Endodermal cell (in vitro differentiated cells): Measurements from ENCODE around the gene GPC3. TPM values are rescaled to one million over a fixed set of nuclear protein-coding genes. Genes with fewer than 3 reads are reported as not detected.

ENCODE experiments used
- DNase-seq: peaks from one replicate; pipeline ENCODE4 v3.0.0-alpha.2; 2017
- H3K27ac ChIP-seq: 2 replicates; pipeline ENCODE4 v1.5.1; 2013; ENCODE audit warnings: mild to moderate bottlenecking, low read depth, low read length, moderate library complexity
- H3K27me3 ChIP-seq: 2 replicates; pipeline ENCODE4 v1.6.1; 2013; ENCODE audit warnings: mild to moderate bottlenecking, low read length, moderate library complexity; ENCODE audit not compliant: insufficient read depth, control insufficient read depth, poor library complexity, severe bottlenecking
- H3K36me3 ChIP-seq: 2 replicates; pipeline ENCODE4 v1.7.0; 2013; ENCODE audit warnings: mild to moderate bottlenecking, low read length, moderate library complexity; ENCODE audit not compliant: control insufficient read depth, insufficient read depth
- H3K4me1 ChIP-seq: one replicate; pipeline ENCODE4 v1.7.0; 2013; ENCODE audit warnings: low read length; ENCODE audit not compliant: control insufficient read depth, insufficient read depth
- H3K4me3 ChIP-seq: 2 replicates; pipeline ENCODE4 v1.5.1; 2013; ENCODE audit warnings: mild to moderate bottlenecking, low read length, moderate library complexity
- H3K9ac ChIP-seq: 2 replicates; pipeline ENCODE4 v1.6.1; 2013; ENCODE audit warnings: mild to moderate bottlenecking, low read length, moderate library complexity; ENCODE audit not compliant: poor library complexity, severe bottlenecking; ENCODE audit errors: extremely low read depth
- H3K9me3 ChIP-seq: 2 replicates; pipeline ENCODE4 v1.6.1; 2013; ENCODE audit warnings: mild to moderate bottlenecking, low read length, moderate library complexity; ENCODE audit not compliant: control insufficient read depth
- H3K27ac Mint-ChIP-seq: 2 replicates; pipeline ENCODE4 v1.8.0; 2020; ENCODE audit warnings: mixed read lengths
- H3K27me3 Mint-ChIP-seq: 2 replicates; pipeline ENCODE4 v1.8.0; 2021; ENCODE audit warnings: mild to moderate bottlenecking, mixed read lengths; ENCODE audit not compliant: insufficient read depth
- H3K36me3 Mint-ChIP-seq: 2 replicates; pipeline ENCODE4 v1.8.0; 2020; ENCODE audit warnings: low read depth, mixed read lengths
- H3K4me1 Mint-ChIP-seq: 2 replicates; pipeline ENCODE4 v1.8.0; 2020; ENCODE audit warnings: mixed read lengths
- H3K4me3 Mint-ChIP-seq: 2 replicates; pipeline ENCODE4 v1.8.0; 2020; ENCODE audit warnings: mild to moderate bottlenecking, moderate library complexity, mixed read lengths
- H3K9me3 Mint-ChIP-seq: 2 replicates; pipeline ENCODE4 v1.8.0; 2020; ENCODE audit warnings: mild to moderate bottlenecking, mixed read lengths
- WGBS, 2 experiments: methylation state at CpG; one replicate each; pipeline versions ENCODE4 v1.1.5 to v1.1.7; 2013; ENCODE audit warnings: missing lambda C conversion rate in 2 of 2, mixed read lengths in 1 of 2; ENCODE audit not compliant: insufficient coverage in 1 of 2, insufficient read length in 1 of 2; 5-methylcytosine and 5-hydroxymethylcytosine counted together
- total RNA-seq, 2 donors: library from RNA; stranded (reverse); fragmentation: NEBNext Ultra II Directional in 1 of 2; extraction: Animal tissue kit (Norgen Biotek cat#: 25700) in 1 of 2; gene quantifications; 2 replicates in 1 of 2; 3 replicates in 1 of 2; pipeline ENCODE4 v1.2.1, GENCODE V29; 2021
- TF ChIP-seq, protein P1 (sequence below): fragments of 200-600 bp; sonication (generic); conservative IDR thresholded peaks from 2 replicates; pipeline ENCODE4 v1.5.0; 2021; ENCODE audit warnings: antibody characterized with exemption, mild to moderate bottlenecking

GPC3 gene
- total RNA-seq, 2 donors from 2014 or later, result 39.5 to 125 TPM

- H3K27ac Mint-ChIP-seq, result no peak overlapping the region
- no peak overlapping the region for H3K4me3 Mint-ChIP-seq
- Histone ChIP-seq H3K4me1 (no peaks in the 10 kb centered on the region), H3K27me3 (no peaks in the 10 kb centered on the region), H3K27ac (no peak overlapping the region), H3K9me3 (no peaks in the 10 kb centered on the region), H3K36me3 (no peaks in the 10 kb centered on the region), H3K9ac (no peak overlapping the region), H3K4me3 (no peak overlapping the region)
- no peak for DNase-seq
- peaks cover 15% of the 10 kb centered on the region for H3K36me3 Mint-ChIP-seq
- peaks cover 7% of the 10 kb centered on the region for H3K9me3 Mint-ChIP-seq
- peaks cover 10% of the 10 kb centered on the region for H3K4me1 Mint-ChIP-seq
- WGBS, 2 experiments, result 99% methylated on average over 4 of the region's 5 CpGs; no CpG with 5 or more reads in 1 of the 2 experiments
- H3K27me3 Mint-ChIP-seq, result peaks cover 2% of the 10 kb centered on the region
- TF ChIP-seq, protein P1, sequence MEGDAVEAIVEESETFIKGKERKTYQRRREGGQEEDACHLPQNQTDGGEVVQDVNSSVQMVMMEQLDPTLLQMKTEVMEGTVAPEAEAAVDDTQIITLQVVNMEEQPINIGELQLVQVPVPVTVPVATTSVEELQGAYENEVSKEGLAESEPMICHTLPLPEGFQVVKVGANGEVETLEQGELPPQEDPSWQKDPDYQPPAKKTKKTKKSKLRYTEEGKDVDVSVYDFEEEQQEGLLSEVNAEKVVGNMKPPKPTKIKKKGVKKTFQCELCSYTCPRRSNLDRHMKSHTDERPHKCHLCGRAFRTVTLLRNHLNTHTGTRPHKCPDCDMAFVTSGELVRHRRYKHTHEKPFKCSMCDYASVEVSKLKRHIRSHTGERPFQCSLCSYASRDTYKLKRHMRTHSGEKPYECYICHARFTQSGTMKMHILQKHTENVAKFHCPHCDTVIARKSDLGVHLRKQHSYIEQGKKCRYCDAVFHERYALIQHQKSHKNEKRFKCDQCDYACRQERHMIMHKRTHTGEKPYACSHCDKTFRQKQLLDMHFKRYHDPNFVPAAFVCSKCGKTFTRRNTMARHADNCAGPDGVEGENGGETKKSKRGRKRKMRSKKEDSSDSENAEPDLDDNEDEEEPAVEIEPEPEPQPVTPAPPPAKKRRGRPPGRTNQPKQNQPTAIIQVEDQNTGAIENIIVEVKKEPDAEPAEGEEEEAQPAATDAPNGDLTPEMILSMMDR, result no peak
Measured at GRCh38 chrX:133575501-133576136, 409.8 kb downstream of the GPC3 start.

GRCh38 chrX:133574716-133575115 lies 410.7 kb downstream of the GPC3 start:
- no peaks in the 10 kb centered on the region for H3K9me3 ChIP-seq
- H3K27me3 ChIP-seq, result no peaks in the 10 kb centered on the region
- H3K9ac ChIP-seq, result no peak overlapping the region
- no peaks in the 10 kb centered on the region for H3K4me1 ChIP-seq
- WGBS, 2 experiments, result 92% methylated on average over 1 of the region's 2 CpGs; no CpG with 5 or more reads in 1 of the 2 experiments
- DNase-seq, result no peak
- no peaks in the 10 kb centered on the region for H3K36me3 ChIP-seq
- H3K36me3 Mint-ChIP-seq, result peaks cover 15% of the 10 kb centered on the region
- H3K27ac Mint-ChIP-seq, result no peak overlapping the region
- H3K4me3 Mint-ChIP-seq, result no peak overlapping the region
- H3K27ac ChIP-seq, result no peak overlapping the region
- peaks cover 7% of the 10 kb centered on the region for H3K4me1 Mint-ChIP-seq
- H3K27me3 Mint-ChIP-seq, result peaks cover 2% of the 10 kb centered on the region
- TF ChIP-seq, protein P1, result no peak
- H3K4me3 ChIP-seq, result no peak overlapping the region
- H3K9me3 Mint-ChIP-seq, result peaks cover 7% of the 10 kb centered on the region

- H3K4me3 Mint-ChIP-seq, result no peak overlapping the region
- Histone ChIP-seq H3K9me3 (no peaks in the 10 kb centered on the region), H3K27me3 (no peaks in the 10 kb centered on the region), H3K4me1 (no peaks in the 10 kb centered on the region), H3K27ac (no peak overlapping the region), H3K36me3 (no peaks in the 10 kb centered on the region), H3K9ac (no peak overlapping the region), H3K4me3 (no peak overlapping the region)
- 92% methylated on average over 1 of the region's 1 CpG; no CpG with 5 or more reads in 1 of the 2 experiments for WGBS, 2 experiments
- peaks cover 13% of the 10 kb centered on the region for H3K36me3 Mint-ChIP-seq
- H3K4me1 Mint-ChIP-seq, result no peaks in the 10 kb centered on the region
- H3K9me3 Mint-ChIP-seq, result peaks cover 7% of the 10 kb centered on the region
- no peak for DNase-seq
- no peak overlapping the region for H3K27ac Mint-ChIP-seq
- no peaks in the 10 kb centered on the region for H3K27me3 Mint-ChIP-seq
- TF ChIP-seq, protein P1, result no peak
Measured at GRCh38 chrX:133570549-133570948, 414.8 kb downstream of the GPC3 start.
